Right kidney (tissue), 1 donor: ENCODE data around the gene DTX3L.

ENCODE experiments used
- DNase-seq: peaks from one replicate; pipeline ENCODE4 v3.0.0-alpha.2; 2016

Gene DTX3L

DNA sequence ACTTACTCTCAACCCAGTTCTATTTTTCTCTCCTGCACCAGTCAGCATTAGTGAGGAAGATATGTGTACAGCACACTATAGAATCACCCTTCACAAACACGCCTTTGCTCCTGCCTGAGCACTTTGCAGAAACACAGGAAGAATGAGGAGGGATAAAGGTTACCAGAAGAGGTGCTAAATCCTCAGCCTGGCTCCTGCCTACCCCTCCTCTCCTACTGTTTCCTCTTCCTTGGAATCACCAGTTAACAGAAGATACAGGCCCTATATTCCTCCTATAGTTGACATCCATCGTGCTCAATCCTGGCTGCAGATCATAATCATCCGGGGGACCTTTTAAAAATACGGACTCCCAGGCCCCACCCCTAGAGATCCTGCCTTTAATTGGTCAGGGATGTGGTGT is 42.2 kb downstream of the DTX3L start:
- no peak for DNase-seq

DNA sequence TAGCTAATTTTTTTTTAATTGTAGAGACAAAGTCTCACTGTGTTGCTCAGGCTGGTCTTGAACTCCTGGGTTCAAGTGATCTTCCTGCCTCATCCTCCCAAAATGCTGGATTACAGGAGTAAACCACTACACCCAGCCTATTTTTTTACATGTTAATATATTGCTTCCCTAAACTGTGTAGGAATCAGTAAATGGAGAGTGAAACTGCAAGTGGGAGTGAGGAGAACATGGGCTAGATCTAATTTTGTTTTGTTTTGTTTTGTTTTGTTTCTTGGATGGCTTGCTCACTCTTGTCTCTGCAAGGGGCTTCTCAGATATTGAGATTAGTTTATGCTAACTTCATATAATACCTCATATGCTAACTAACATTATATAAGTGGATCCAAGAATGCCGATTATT is 44.8 kb downstream of the DTX3L start:
- DNase-seq: no peak

DNA sequence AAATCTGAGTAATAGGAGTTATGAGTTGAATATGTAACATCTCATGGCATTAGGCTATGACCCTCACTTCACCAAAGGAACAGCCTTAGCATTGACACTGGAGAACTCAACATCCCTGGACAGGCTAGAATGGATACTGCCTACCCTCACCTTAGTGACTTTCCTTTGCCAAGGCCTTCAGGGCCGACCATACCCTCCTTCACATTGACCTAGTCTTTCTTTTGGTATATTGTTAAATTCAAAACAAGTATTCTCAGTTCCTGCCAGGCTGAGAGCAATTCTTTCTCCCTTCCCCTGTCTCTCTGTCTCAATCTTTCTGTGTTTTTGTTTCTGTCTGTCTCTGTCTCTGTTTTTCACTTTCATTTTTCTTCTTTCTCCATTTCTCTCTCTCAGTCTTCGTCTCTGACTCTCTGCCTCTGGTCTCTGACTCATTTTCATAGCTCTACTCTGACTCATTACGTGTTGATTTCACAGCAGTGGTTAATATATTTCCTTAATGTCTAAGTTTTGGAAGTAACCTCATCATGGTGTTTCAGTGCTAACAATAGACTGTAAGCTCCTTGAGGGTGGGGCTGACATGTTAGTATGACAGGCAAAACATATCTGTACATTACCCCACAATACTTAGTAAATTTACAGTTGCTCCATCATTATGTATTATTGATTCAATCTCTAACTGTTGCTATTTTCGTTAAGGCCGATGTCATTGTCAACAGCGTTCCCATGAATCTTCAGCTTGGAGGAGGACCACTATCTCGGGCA is 45.8 kb downstream of the DTX3L start:
- no peak for DNase-seq

DNA sequence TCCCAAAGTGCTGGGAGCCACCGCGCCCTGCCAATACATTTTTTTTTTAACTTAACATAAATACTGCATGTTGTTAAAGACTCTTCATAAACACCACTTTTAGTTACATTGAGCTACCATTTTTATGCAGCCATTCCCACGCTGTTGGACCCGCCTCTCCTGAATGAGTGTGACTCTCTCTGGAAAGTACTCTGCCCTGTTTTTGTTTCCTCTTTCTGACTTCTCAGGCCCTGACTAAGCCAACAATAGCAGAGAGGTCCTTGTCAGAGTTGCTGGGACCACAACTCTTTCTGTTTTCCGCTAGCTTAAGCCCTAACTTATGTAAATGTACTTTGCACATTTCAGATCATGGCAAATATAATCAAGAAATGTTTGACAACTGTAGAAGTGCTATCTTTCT is 48.6 kb downstream of the DTX3L start:
- no peak for DNase-seq

DNA sequence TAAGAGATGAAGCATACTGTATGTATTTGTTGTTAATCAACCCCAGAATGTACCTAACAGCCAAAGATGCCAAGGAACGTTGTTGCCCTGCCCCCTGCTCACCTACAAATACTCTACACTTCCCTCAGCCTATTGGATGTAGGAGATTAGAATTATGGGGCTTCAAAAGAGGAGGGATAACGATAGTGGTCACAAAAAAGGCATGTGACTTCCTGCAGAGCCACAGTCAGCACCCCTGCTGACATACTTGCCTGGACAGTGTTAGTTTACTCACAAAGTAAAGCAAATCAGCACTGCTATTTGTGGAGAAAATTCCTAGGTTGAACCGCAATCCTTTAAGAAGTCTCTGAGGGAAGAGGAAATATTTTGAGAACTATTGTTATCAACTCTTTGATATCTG is 51.2 kb downstream of the DTX3L start:
- no peak for DNase-seq

DNA sequence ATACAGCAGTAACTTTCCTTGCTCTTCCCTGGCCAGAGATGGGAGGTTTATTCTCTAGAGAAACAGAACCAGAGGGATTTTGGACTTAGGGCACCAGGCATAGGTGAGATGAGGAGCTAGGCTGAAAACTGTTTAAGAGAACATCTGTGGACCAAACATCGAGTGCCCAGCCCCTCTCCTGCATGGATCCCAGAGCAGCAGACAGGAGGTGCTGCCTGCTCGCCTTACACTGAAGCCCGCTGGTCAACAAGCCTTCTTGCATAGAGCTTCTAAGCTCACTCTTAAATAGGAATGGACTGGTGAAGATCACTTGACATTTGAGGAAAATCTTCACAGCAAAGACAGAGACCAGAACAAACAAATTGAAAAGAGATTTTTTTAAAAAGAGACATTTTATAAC is 54.5 kb downstream of the DTX3L start:
- no peak for DNase-seq

DNA sequence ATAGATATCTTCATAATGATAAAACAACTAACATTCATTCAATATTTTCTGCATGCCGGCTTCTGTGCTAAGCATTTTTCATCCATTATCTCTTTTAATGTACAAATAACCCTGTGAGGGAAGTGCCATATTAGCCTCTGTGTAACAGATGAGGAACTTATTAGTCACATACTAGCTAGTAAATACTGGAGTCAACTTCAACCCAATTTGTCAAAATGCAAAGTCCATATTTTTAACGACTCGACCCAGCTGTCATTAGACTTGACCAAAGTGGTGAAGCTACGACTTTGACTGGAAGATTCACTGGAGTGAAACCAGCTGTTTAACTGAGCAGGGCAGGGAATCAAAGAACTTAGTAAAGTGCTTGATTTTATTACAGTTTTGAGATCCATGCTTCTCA is 54.9 kb downstream of the DTX3L start:
- no peak for DNase-seq

DNA sequence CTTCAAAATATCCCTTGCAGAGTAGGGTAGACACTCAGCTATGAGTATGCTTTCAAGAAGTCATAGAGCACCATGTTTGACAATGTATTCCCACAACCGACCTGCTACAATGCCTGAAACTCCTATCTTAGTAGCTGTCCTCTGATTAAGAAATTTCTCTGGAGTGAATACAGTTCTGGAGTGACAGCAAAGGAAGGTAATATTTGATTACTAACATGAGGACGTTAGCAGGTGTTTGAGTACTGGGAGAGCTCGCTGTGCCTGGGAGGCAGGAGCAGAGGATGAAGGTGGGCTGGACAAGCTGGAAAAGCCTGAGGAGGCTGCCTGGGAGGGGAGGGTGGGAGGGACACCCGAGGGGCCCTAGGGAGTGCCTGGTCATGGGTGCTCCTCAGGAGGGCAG is 56.3 kb downstream of the DTX3L start:
- no peak for DNase-seq

DNA sequence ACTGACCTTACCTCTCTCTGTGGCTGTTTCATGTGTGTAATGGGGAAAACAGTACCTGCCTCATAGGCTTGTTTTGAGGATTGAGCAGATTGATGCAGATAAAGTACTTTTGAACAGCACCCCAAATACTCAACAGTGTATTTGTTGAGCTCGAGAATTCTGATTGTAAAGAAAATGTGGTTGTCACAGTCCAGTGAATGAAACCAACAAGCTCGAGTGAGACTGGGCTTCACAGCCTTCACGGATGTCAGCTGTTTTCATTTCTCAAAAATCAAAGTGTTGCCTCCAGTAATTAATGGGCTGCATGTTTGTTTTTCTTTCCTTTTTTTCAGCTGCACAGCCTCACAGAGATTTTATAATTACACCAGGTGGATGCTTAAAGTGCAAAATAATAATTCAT is 57.0 kb downstream of the DTX3L start:
- DNase-seq: peak; percentile 9

DNA sequence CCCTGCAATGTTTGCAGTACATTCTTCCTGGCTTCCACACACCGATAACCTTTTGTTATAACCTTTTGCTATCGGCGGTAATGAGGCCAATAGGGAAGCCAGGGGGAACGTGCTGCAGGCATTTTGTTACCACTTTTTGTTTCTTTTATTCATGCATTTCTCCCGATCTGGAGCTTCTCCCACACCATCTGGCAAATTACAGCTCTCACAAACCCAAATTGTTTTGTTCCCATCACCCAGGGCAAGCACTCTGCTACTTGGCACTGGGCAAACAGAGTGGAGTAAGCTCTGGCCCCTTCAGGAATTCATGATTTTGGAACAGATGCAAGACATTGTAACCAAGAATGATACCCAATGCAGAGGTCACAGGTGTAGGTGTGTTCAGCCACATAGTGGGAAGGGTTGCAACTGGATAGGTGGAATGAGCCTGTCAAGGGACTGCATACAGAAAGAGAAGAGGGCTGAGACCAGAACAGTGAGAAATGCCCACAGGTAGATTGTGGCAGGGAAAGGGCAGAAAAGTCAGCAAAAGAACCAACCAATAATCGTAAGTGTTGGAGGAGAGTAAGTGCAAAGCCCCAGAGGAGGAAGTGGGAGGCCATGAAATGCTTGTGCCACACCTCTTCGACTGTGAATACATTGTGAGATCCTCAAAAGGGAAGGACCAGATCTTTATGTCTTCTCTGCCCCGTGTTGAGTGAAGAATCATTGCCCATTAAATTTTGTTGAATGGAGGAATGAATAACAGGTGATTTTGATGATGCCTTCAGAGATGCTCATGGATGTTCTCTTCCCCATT is 59.1 kb downstream of the DTX3L start:
- no peak for DNase-seq
